SU-DHL-6 (cell line): ENCODE data around the gene MGAT5.

Experiments used
- H2AFZ ChIP-seq: fragments of 200-600 bp; sonication (generic); 2 replicates; pipeline ENCODE4 v1.6.1; 2014; ENCODE audit warnings: low read depth, mild to moderate bottlenecking, moderate library complexity, mixed read lengths, antibody characterized with exemption, low read length; ENCODE audit not compliant: severe bottlenecking
- H3F3A ChIP-seq: fragments of 200-600 bp; shearing (Covaris generic); 2 replicates; pipeline ENCODE4 v1.6.0; 2016; ENCODE audit warnings: antibody characterized with exemption, mild to moderate bottlenecking; ENCODE audit not compliant: insufficient read depth
- H3K27ac ChIP-seq: fragments of 200-600 bp; sonication (generic); 2 replicates; pipeline ENCODE4 v1.5.1; 2016; ENCODE audit warnings: low read depth, mild to moderate bottlenecking, low read length, moderate library complexity, mixed read lengths
- H3K27me3 ChIP-seq: fragments of 200-600 bp; sonication (generic), shearing (Covaris generic); 2 replicates; pipeline ENCODE4 v1.6.0; 2014; ENCODE audit warnings: mild to moderate bottlenecking, low read length
- H3K36me3 ChIP-seq: fragments of 200-600 bp; sonication (generic); 2 replicates; pipeline ENCODE4 v1.6.1; 2014; ENCODE audit warnings: mild to moderate bottlenecking, low read length, mixed read lengths
- H3K4me2 ChIP-seq: fragments of 300-600, 200-600 bp; shearing (Covaris generic), sonication (generic); 2 replicates; pipeline ENCODE4 v1.6.0; 2014; ENCODE audit warnings: low read length, low read depth, mild to moderate bottlenecking; ENCODE audit not compliant: poor library complexity, severe bottlenecking
- H3K4me3 ChIP-seq: fragments of 200-600 bp; sonication (generic); 2 replicates; pipeline ENCODE4 v1.5.1; 2014; ENCODE audit warnings: antibody characterized with exemption, low read length, mild to moderate bottlenecking, mixed read lengths; ENCODE audit not compliant: insufficient read depth, poor library complexity, severe bottlenecking
- H3K79me2 ChIP-seq: fragments of 200-600 bp; sonication (generic); 2 replicates; pipeline ENCODE4 v1.6.1; 2014; ENCODE audit warnings: mild to moderate bottlenecking, low read length, moderate library complexity; ENCODE audit not compliant: insufficient read depth
- H3K9ac ChIP-seq: fragments of 200-600 bp; sonication (generic); 2 replicates; pipeline ENCODE4 v1.7.0; 2014; ENCODE audit warnings: mild to moderate bottlenecking, low read length
- H3K9me2 ChIP-seq: fragments of 200-600 bp; sonication (generic); replicated peaks from 2 replicates; pipeline ENCODE4 v1.6.1; 2014; ENCODE audit warnings: low read length; ENCODE audit not compliant: insufficient read depth
- H3K9me3 ChIP-seq: fragments of 200-600 bp; sonication (generic); 2 replicates; pipeline ENCODE4 v1.6.1; 2014; ENCODE audit warnings: low read length, mixed read lengths; ENCODE audit not compliant: insufficient read depth
- H4K20me1 ChIP-seq: fragments of 200-600 bp; sonication (generic); 2 replicates; pipeline ENCODE4 v1.6.1; 2014; ENCODE audit warnings: low read depth, mild to moderate bottlenecking, antibody characterized with exemption, low read length, moderate library complexity, mixed read lengths
- EZH2phosphoT487 ChIP-seq: fragments of 200-600 bp; sonication (generic), shearing (Covaris generic); conservative IDR thresholded peaks from 2 replicates; pipeline ENCODE4 v1.6.1; 2018; ENCODE audit warnings: mild to moderate bottlenecking, antibody characterized with exemption, low read length, moderate library complexity, mixed read lengths
- TF ChIP-seq, protein P1 (sequence below): fragments of 200-600 bp; sonication (generic); IDR thresholded peaks from one replicate; pipeline ENCODE4 v1.5.1; 2017; ENCODE audit warnings: antibody characterized with exemption, mild to moderate bottlenecking, low read length, moderate library complexity; ENCODE audit not compliant: insufficient read depth, poor library complexity, severe bottlenecking

MGAT5 gene

DNA sequence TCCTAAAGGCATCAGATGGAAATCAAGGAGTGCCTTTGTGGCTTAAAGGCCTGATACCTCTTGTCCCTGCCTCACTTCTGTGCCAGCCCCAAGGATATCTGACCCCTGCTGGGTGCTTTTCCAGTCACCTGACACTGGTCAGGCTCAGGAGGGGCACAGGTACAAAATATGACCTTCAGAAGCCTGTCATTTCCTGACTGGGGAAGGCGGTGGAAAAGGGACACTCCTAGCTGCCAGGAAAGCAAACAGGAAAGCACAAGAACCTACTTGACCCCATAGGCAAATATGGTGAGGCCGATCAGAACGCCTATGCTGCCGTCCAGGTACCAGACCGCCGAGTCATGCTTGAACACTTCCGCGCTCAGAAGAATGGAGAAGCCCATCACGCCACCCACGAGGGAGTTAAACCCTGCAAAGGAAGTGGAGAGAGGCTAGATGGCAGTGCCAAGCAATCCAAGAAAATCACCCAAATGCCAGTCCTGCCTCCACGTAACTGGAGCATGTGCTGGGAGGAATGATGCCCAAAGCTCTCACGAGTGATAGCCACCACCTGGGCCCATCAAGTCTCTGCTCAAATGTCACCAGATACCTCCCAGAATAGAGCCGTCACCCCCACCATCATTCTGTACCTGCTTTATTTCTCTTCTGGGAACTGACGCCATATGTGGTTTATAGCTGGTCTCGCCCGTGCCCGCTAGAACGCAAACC lies 204.0 kb downstream of the MGAT5 start:
- Histone ChIP-seq H3K9ac (no peak overlapping the region), H4K20me1 (no peaks in the 10 kb centered on the region), H2AFZ (no peak overlapping the region), H3F3A (no peaks in the 10 kb centered on the region), H3K79me2 (no peaks in the 10 kb centered on the region), H3K4me2 (no peak overlapping the region), H3K9me2 (no peaks in the 10 kb centered on the region), H3K27me3 (no peaks in the 10 kb centered on the region), H3K36me3 (no peaks in the 10 kb centered on the region), H3K9me3 (no peaks in the 10 kb centered on the region), H3K27ac (no peak overlapping the region), H3K4me3 (no peak overlapping the region)
- TF ChIP-seq, protein P1, sequence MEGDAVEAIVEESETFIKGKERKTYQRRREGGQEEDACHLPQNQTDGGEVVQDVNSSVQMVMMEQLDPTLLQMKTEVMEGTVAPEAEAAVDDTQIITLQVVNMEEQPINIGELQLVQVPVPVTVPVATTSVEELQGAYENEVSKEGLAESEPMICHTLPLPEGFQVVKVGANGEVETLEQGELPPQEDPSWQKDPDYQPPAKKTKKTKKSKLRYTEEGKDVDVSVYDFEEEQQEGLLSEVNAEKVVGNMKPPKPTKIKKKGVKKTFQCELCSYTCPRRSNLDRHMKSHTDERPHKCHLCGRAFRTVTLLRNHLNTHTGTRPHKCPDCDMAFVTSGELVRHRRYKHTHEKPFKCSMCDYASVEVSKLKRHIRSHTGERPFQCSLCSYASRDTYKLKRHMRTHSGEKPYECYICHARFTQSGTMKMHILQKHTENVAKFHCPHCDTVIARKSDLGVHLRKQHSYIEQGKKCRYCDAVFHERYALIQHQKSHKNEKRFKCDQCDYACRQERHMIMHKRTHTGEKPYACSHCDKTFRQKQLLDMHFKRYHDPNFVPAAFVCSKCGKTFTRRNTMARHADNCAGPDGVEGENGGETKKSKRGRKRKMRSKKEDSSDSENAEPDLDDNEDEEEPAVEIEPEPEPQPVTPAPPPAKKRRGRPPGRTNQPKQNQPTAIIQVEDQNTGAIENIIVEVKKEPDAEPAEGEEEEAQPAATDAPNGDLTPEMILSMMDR = no peak
- no peak for TF ChIP-seq EZH2phosphoT487

DNA sequence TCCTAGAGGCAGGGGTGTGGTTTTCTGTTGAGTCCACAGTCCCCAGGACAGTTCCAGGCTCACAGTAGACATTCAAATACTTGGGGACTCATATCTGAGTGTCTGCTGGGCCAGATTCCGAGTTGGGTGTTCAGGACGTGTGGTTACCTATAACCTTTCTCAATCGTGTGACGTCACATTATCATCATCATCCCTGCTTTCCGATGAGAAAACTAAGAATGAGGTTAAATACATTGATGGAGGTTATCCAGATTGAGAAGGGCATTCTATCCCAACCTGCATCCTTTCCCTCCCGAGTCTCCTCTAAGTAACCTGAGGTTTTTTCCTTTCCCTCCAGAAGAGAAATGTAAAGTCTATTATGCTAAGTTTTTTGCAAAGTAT lies 204.6 kb downstream of the MGAT5 start:
- no peaks in the 10 kb centered on the region for H3K36me3 ChIP-seq
- H3F3A ChIP-seq = no peaks in the 10 kb centered on the region
- no peaks in the 10 kb centered on the region for H3K9me2 ChIP-seq
- H3K27ac ChIP-seq = no peak overlapping the region
- H3K4me3 ChIP-seq = no peak overlapping the region
- H4K20me1 ChIP-seq = no peaks in the 10 kb centered on the region
- H2AFZ ChIP-seq = no peak overlapping the region
- H3K27me3 ChIP-seq = no peaks in the 10 kb centered on the region
- TF ChIP-seq EZH2phosphoT487 = no peak
- TF ChIP-seq, protein P1 = no peak
- H3K4me2 ChIP-seq = no peak overlapping the region
- no peaks in the 10 kb centered on the region for H3K9me3 ChIP-seq
- no peaks in the 10 kb centered on the region for H3K79me2 ChIP-seq
- H3K9ac ChIP-seq = no peak overlapping the region

DNA sequence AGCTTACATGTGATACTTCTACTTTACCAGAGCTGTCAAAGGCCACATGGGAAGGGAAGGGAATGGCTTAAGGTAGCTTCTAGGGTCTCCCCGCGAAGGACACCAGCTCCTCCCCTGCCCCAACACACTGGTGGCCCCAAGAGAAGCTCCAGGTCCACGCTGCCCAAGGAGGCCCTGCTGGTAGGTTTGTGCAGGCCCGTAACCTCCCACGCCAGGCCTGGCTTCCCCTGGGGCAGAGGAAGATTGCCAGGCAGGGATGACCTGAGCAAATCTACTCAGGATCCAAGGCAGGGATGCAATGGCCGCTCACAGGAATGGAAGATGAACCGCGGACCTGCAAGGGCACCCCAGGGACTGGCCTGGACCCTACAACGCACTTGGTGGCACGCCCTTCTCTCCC lies 205.1 kb downstream of the MGAT5 start:
- H3F3A ChIP-seq = no peaks in the 10 kb centered on the region
- H3K27ac ChIP-seq = no peak overlapping the region
- TF ChIP-seq, protein P1 = no peak
- no peak for TF ChIP-seq EZH2phosphoT487
- no peak overlapping the region for H3K4me2 ChIP-seq
- H3K4me3 ChIP-seq = no peak overlapping the region
- H3K9me2 ChIP-seq = no peaks in the 10 kb centered on the region
- no peak overlapping the region for H3K9ac ChIP-seq
- H4K20me1 ChIP-seq = no peaks in the 10 kb centered on the region
- no peak overlapping the region for H2AFZ ChIP-seq
- no peaks in the 10 kb centered on the region for H3K36me3 ChIP-seq
- H3K27me3 ChIP-seq = no peaks in the 10 kb centered on the region
- H3K9me3 ChIP-seq = no peaks in the 10 kb centered on the region
- no peaks in the 10 kb centered on the region for H3K79me2 ChIP-seq
